ENCODE measurements around the gene GABRB1. TPM values are rescaled to one million over a fixed set of nuclear protein-coding genes. Genes with fewer than 3 reads are reported as not detected.

GABRB1 gene
- total and polyA plus RNA-seq, 2 experiments from 2014 or later, result 0.26 to 0.97 TPM

DNA sequence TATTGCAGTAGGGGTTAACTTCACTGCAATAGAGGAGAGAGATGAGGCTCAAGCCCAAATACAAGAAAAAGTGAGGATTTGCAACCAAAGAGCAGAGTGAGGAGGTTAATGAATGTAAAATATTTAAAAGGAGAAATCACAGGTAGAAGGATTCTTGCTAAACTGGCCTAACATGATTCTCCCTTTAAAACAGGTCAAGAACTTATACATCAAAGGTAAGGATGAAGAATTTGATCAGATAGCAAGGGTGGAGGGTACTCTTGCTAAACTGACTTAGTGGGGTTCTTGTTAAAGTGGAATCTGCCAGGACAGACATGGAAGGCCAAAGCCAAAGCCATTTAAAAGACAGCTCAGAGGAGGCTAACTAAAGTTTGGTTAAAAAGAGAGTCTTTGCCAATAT, 193.0 kb downstream of the GABRB1 start:
- no peaks in the 10 kb centered on the region for H3K27me3 ChIP-seq (ENCODE audit: insufficient read depth)

GRCh38 chr4:47235721-47236120, 204.4 kb downstream of the GABRB1 start:
- no peaks in the 10 kb centered on the region for H3K27me3 ChIP-seq (ENCODE audit: insufficient read depth)
- H4K20me1 ChIP-seq (replicated peaks; ENCODE audit: insufficient read depth), result no peaks in the 10 kb centered on the region
- ATAC-seq, result no peak
- H3K4me1 ChIP-seq (ENCODE audit: insufficient read depth), result no peaks in the 10 kb centered on the region
- H3K9me2 ChIP-seq (ENCODE audit: insufficient read depth), result no peaks in the 10 kb centered on the region
- H3K4me3 ChIP-seq, result no peak overlapping the region
- H3K27ac ChIP-seq (ENCODE audit: low read depth), result no peak overlapping the region
- no peaks in the 10 kb centered on the region for H3F3A ChIP-seq (replicated peaks; ENCODE audit: low read depth)
- no peaks in the 10 kb centered on the region for H3K36me3 ChIP-seq (ENCODE audit: insufficient read depth)
- Mint-ChIP-seq H3K9me3 (no peaks in the 10 kb centered on the region), H3K4me1 (no peaks in the 10 kb centered on the region), H3K36me3 (ENCODE audit: low read depth) (no peaks in the 10 kb centered on the region), H3K27me3 (ENCODE audit: insufficient read depth, low read depth, poor library complexity) (no peaks in the 10 kb centered on the region), H3K4me3 (no peak overlapping the region), H3K27ac (no peak overlapping the region)
- H3K4me2 ChIP-seq, result no peak overlapping the region
- H2AFZ ChIP-seq, result no peak overlapping the region
- TF ChIP-seq, protein P1, sequence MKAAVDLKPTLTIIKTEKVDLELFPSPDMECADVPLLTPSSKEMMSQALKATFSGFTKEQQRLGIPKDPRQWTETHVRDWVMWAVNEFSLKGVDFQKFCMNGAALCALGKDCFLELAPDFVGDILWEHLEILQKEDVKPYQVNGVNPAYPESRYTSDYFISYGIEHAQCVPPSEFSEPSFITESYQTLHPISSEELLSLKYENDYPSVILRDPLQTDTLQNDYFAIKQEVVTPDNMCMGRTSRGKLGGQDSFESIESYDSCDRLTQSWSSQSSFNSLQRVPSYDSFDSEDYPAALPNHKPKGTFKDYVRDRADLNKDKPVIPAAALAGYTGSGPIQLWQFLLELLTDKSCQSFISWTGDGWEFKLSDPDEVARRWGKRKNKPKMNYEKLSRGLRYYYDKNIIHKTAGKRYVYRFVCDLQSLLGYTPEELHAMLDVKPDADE (IDR thresholded peaks at IDR 0.05), result no peak
- TF ChIP-seq CTCF (conservative IDR thresholded peaks at IDR 0.05; ENCODE audit: low read depth in 2 of 2) (no peak), EZH2phosphoT487 (IDR thresholded peaks at IDR 0.05; ENCODE audit: unreplicated experiment) (no peak), STAT1 (IDR thresholded peaks at IDR 0.05; ENCODE audit: unreplicated experiment) (no peak), ZNF462 (CRISPR knock-in tag; IDR thresholded peaks at IDR 0.05) (no peak), POLR2AphosphoS5 (IDR thresholded peaks at IDR 0.05; ENCODE audit: low read depth) (no peak), NANOG (IDR thresholded peaks at IDR 0.05; ENCODE audit: borderline replicate concordance) (no peak), JUNB (IDR thresholded peaks at IDR 0.05; ENCODE audit: unreplicated experiment) (no peak)
- TF ChIP-seq, protein P2, sequence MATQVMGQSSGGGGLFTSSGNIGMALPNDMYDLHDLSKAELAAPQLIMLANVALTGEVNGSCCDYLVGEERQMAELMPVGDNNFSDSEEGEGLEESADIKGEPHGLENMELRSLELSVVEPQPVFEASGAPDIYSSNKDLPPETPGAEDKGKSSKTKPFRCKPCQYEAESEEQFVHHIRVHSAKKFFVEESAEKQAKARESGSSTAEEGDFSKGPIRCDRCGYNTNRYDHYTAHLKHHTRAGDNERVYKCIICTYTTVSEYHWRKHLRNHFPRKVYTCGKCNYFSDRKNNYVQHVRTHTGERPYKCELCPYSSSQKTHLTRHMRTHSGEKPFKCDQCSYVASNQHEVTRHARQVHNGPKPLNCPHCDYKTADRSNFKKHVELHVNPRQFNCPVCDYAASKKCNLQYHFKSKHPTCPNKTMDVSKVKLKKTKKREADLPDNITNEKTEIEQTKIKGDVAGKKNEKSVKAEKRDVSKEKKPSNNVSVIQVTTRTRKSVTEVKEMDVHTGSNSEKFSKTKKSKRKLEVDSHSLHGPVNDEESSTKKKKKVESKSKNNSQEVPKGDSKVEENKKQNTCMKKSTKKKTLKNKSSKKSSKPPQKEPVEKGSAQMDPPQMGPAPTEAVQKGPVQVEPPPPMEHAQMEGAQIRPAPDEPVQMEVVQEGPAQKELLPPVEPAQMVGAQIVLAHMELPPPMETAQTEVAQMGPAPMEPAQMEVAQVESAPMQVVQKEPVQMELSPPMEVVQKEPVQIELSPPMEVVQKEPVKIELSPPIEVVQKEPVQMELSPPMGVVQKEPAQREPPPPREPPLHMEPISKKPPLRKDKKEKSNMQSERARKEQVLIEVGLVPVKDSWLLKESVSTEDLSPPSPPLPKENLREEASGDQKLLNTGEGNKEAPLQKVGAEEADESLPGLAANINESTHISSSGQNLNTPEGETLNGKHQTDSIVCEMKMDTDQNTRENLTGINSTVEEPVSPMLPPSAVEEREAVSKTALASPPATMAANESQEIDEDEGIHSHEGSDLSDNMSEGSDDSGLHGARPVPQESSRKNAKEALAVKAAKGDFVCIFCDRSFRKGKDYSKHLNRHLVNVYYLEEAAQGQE (IDR thresholded peaks at IDR 0.05; ENCODE audit: unreplicated experiment), result no peak
- DNase-seq (ENCODE audit: low spot score), result no peak
- no peaks in the 10 kb centered on the region for H3K79me2 ChIP-seq (replicated peaks; ENCODE audit: insufficient read depth)

More for the DNA sequence above, 193.0 kb downstream of the GABRB1 start:
- no peaks in the 10 kb centered on the region for H3F3A ChIP-seq (replicated peaks; ENCODE audit: low read depth)
- TF ChIP-seq ZNF331 (CRISPR knock-in tag; IDR thresholded peaks at IDR 0.05; ENCODE audit: low read depth), result no peak
- TF ChIP-seq ZNF114 (CRISPR knock-in tag; IDR thresholded peaks at IDR 0.05), result no peak
- TF ChIP-seq POLR2AphosphoS5 (IDR thresholded peaks at IDR 0.05; ENCODE audit: low read depth), result no peak
- no peaks in the 10 kb centered on the region for H3K36me3 Mint-ChIP-seq (ENCODE audit: low read depth)
- H3K4me1 Mint-ChIP-seq, result no peaks in the 10 kb centered on the region
- no peak overlapping the region for H2AFZ ChIP-seq
- no peaks in the 10 kb centered on the region for H3K36me3 ChIP-seq (ENCODE audit: insufficient read depth)
- DNase-seq (ENCODE audit: low spot score), result no peak
- H4K20me1 ChIP-seq (replicated peaks; ENCODE audit: insufficient read depth), result no peaks in the 10 kb centered on the region
- no peak overlapping the region for H3K4me3 Mint-ChIP-seq
- no peaks in the 10 kb centered on the region for H3K9me2 ChIP-seq (ENCODE audit: insufficient read depth)
- ATAC-seq, result no peak
- no peak overlapping the region for H3K4me3 ChIP-seq
- H3K27ac Mint-ChIP-seq, result no peak overlapping the region
- no peaks in the 10 kb centered on the region for H3K27me3 Mint-ChIP-seq (ENCODE audit: insufficient read depth, low read depth, poor library complexity)
- H3K9me3 Mint-ChIP-seq, result no peaks in the 10 kb centered on the region
- H3K27ac ChIP-seq (ENCODE audit: low read depth), result no peak overlapping the region
- no peaks in the 10 kb centered on the region for H3K79me2 ChIP-seq (replicated peaks; ENCODE audit: insufficient read depth)
- no peaks in the 10 kb centered on the region for H3K4me1 ChIP-seq (ENCODE audit: insufficient read depth)
- H3K4me2 ChIP-seq, result no peak overlapping the region

Measured in GM23338 (cell line).